Urothelium cell line (cell line): ENCODE results near the gene CTU2.

Source experiments
- DNase-seq: peaks from one replicate; pipeline ENCODE4 v3.0.0; 2011; ENCODE audit warnings: low spot score, mixed read lengths
- FAIRE-seq: peaks from 2 replicates; lab custom pipeline; 2011; peaks lifted over from hg19 to GRCh38; lab: Jason Lieb, UNC

The CTU2 gene

DNA sequence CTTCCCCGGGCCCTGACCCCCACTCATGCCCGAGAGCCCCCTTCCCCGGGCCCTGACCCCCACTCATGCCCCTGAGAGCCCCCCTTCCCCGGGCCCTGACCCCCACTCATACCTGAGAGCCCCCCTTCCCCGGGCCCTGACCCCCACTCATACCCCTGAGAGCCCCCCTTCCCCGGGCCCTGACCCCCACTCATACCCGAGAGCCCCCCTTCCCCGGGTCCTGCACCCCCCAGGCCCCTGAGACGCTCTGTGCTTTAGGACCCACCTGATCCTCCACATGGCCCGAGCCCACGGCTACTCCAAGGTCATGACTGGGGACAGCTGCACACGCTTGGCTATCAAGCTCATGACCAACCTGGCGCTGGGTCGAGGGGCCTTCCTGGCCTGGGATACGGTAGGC is 6.8 kb downstream of the CTU2 start:
- DNase-seq (no peak), FAIRE-seq (no peak)

DNA sequence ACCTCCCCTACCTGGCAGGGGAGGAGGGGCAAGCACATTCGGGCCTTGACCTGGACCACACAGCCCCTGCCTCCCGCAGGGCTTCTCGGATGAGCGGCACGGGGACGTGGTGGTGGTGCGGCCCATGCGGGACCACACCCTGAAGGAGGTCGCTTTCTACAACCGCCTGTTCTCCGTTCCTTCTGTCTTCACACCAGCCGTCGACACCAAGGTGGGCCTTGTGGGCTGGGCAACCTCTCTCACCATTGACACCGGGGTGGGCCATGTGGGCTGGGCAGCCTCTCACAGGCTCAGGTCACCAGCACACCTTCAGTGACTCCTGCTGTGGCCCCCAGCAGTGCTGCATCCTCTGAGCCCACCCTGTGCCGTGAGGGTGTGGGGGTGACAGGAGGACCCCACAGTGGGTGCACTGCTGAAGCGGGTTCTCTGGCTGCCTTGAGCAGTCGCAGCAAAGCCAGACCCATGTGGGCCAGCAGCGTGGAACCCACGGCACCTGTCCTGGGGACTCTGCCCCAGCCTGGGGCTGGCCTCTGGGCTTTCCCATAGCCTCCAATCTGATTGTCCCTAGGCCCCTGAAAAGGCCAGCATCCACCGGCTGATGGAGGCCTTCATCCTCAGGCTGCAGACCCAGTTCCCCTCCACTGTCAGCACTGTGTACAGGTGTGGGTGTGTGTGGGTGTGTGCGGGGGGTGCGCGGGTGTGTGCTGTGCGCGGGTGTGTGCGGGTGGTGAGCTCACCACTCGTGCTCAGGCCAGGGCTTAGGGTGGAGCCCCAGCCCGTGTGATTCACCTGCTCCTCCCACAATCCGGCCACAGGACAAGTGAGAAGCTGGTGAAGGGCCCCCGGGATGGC is 7.5 kb downstream of the CTU2 start:
- DNase-seq (no peak), FAIRE-seq (no peak)

DNA sequence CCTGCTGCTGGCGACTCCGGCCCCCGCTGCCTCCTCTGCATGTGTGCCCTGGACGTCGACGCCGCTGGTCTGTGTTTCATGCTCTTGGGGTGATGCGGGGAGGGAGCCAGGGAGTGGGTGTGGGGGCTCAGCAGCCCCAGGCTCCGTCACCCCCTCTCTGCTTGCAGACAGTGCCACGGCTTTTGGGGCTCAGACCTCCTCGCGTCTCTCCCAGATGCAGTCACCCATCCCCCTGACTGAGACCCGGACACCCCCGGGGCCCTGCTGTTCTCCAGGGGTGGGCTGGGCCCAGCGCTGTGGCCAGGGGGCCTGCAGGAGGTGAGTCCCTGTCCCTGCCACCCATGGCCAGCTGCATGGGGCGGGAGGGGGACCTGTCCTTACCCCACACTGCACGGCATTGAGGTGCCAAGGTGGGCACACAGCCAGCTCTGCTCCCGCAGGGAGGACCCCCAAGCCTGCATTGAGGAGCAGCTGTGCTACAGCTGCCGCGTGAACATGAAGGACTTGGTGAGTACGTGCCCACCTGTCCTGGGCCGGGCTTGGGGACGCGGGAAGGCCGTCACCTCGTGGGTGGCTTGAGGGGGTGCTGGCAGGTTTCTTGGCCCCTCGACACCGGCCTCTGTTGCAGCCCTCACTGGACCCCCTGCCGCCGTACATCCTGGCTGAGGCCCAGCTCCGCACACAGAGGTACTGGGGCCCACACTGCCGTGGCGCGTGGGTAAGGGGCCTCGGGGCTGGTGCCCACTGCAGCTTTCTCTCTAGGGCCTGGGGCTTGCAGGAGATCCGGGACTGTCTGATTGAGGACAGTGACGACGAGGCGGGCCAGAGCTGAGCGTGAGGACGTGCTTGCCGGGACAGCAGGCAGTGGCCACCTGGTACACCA is 8.4 kb downstream of the CTU2 start:
- DNase-seq (no peak), FAIRE-seq (no peak)

DNA sequence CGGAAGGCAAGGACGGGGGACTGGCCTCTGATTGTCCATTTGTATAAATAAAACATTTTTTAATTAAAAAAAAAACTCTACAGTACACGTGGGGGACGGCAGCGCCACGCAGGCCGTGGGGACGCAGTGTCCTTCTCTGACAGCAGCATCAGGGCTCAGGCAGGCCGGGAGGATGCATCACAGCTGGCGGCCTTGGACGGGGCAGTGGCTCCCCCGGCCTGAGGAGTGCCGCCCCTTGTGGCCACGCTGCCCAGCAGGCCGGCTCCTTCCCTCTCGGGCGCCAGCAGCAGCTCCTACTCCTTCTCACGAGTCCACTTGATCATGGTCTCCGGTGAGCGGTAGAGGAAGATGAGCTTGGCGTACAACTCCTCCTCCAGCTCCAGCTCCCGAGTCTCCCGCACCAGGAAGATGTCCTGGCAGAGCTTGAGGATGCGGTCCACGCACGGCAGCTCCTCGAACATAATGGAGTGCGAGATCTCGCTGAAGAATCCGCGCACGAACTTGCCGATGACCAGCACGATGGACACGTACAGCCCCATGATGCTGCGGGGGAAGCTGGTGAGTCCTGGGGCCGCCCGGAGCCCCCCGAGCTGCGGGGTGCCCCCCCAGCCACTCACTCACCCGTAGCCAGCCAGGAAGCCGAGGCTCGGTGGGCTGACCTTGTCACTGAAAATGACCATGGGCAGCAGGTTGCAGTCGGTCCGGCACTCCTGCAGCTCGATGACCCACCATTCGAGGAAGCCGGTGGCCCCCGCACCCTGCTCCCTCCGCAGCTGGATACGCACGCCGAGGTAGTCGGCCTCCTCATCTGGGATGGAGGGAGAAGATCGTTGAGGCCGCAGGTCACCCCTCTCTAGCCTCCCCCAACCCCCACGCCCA is 9.2 kb downstream of the CTU2 start:
- FAIRE-seq (no peak), DNase-seq (no peak)

DNA sequence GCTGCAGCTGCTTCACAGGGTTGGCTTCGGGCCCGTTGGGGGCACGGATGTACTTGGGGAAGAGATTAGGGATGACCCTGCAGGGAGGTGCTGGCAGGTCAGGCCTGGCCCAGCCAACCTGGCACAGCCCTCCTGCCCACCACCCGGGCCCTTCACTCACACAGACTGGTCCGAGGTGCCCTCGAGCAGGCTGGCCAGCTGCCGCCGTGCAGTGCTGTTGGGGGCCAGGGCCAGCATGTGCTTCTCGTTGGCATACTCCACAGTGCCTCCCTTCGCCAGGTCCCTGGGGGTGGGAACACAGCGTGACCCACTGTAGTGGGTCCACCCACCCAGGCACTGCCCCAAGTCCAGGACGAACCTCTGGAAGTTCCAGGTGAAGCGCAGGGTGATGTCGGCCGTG is 9.9 kb downstream of the CTU2 start:
- no peak for FAIRE-seq

DNA sequence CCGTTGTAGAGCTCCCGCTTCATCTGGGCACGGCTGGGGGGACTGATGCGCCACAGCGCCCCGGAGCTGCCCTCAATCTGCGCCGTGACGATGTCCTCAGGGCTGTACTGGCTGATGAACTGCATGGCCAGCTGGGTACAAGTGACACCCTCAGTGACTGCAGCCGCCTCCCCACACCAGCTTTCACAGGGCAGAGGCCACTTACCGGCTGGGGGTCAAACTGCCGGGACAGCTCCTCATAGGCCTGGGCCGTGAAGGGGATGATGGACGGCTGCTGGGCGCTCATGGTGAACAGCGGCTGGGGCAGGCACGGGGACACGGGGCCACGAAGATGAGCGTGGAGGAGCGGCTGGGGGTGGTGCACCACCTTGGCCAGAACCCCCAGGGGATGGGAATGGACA is 10.3 kb downstream of the CTU2 start:
- DNase-seq: no peak
- FAIRE-seq: no peak

More for the DNA sequence above, 9.9 kb downstream of the CTU2 start:
- DNase-seq: no peak

DNA sequence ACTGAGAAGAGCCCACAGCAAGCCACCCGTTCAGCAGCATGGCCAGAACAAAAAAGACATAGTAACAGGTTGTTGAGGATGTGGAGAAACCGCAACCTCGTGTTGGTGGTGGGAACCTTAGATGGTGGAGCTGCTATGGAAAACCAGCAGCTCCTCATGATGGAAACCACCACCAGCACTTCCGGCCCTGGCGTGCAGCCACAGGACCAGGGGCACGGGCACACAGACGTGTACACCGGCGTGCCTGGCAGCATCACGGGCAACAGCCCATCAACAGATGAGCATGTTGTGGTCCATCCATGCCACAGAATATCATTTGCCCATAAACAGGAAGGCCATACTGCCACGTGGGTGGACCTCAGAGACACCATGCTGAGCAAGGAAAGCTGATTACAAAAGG is 11.9 kb downstream of the CTU2 start:
- FAIRE-seq (no peak), DNase-seq (no peak)

DNA sequence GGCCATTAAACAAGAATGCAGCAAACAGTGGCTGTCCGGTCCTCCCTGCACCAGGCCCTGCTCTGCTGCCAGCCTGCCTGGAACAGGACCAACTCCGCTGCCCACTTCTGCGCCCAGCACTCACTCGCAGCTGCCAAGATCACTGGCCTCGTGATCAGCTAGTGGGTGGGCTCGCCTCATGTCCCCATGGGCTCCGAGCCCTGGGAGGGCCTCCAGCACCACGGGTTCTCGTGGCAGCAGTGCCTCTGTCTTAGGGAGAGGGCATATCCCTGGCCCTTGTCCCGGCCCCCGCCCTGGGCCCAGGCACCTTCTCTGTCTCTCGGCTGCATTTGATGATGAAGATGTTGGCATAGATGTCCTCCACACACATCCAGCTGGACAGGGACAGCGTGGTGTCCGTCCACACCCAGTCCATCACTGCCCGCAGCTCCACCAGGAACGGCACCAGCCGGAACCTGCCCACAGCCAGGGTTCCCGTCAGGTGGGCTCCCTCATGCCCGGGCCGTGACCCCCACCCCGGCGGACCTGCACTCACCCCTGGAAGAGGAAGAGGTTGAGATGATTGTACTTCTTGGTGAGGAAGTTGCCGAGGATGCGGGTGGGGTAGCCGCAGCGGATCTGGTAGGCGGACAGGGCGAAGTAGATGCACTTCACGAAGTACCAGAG is 13.1 kb downstream of the CTU2 start:
- DNase-seq (no peak), FAIRE-seq (no peak)

DNA sequence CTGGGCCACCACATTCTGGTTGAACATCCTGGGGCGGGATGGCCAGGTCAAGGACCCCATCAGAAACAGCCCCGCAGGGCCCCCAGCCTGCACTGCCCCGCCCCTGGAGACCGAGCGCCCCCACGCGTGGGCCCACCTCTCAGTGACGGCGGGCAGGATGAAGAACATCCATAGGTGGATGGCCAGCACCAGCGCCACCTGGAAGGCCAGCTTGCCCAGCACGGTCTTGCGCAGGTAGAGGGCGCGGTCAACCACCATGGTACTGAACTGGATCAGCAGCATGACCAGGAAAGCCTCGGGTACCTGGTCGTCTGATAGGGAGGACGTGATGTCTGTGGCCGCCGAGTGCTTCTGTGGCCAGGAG is 13.6 kb downstream of the CTU2 start:
- FAIRE-seq (no peak), DNase-seq (no peak)

DNA sequence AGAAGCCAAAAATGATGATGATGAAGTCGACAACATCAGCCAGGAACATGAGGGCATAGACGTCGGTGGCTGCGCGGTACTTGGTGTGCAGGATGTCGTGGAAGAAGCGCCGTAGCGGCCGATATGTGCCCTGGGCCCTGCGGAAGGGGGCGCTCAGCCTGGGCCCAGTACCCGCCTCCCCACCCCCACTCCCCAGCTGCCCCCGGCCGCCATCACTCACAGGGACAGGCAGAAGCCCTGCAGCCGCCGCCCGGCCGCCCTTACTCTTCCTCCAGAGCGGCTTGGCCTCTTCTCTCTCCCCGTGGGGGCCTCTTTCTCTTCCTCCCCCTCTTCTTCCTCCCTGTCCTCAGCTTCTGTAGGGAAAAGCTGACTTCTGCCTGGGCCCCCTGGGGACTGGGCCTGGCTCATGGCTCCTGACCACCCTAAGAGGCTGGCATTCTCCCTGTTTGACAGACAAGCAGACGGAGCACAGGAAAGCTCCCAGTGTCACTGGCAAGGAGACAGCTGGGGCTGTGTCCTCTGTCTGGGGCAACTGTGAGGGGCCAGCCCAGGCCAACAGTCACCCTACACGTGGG is 14.2 kb downstream of the CTU2 start:
- FAIRE-seq: no peak

DNA sequence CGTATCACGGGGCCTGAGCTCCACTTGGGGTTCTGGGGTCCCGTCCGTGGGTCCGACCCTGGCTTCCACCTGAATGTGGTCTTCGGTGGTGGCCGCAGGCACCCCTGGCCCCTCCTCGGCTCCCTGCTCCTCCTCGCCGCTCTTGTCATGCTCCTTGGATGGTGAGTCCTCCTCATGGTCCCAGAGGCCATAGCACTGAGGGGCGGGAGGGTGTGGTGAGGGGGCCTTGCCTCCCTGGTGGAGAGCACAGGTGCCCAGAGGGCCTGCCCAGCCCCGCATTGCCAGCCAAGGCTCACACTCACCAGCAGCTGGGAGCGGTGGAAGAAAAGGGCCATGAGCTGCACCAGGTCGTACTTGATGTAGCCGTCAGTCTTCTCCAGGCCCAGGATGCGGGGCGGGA is 14.9 kb downstream of the CTU2 start:
- FAIRE-seq: no peak
- DNase-seq: no peak

More for the DNA sequence above, 14.2 kb downstream of the CTU2 start:
- DNase-seq: no peak

DNA sequence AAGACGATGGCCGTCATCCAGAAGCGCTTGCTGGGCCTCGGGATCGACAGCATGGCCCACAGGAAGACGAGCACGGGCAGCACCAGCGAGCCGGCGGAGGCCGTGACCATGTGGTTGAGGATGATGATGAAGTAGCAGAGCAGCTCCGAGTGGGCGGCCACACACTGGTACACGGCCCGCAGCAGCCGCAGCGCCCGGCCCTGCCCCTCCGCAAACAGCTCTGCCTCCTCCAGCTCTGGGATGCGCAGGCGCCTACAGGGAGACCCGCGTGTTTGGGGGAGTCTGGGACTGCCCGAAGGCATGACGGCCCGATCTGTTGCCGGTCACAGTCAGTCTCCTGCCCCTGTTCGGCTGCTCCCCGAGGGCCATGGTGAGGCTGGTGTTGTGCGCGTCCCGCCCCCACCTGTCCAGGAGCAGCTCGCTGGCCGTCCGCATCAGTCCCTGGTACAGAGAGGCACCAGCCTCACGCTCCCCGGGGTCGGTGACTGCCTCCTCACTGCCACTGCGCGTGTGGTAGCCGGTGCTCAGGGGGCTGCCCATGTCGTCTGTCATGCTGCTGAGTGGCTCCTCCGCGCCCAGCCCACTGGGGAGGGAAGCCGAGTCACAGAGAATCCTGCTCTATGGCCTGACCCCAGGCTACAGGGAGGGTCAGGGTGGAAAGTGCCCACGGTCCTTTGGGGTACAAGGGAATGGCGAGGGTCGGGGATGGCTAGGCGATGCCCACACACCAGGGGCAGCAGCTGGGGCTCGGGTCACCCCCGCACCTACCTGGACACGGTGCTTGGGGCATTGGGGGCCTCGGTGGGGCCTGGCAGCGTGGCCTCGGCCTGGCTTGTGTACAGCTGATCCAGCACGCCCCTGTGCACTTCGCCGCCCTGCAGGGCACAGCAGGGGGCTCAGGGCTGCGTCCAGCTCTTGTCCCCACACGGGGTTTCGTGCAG is 15.8 kb downstream of the CTU2 start:
- DNase-seq (no peak), FAIRE-seq (no peak)

DNA sequence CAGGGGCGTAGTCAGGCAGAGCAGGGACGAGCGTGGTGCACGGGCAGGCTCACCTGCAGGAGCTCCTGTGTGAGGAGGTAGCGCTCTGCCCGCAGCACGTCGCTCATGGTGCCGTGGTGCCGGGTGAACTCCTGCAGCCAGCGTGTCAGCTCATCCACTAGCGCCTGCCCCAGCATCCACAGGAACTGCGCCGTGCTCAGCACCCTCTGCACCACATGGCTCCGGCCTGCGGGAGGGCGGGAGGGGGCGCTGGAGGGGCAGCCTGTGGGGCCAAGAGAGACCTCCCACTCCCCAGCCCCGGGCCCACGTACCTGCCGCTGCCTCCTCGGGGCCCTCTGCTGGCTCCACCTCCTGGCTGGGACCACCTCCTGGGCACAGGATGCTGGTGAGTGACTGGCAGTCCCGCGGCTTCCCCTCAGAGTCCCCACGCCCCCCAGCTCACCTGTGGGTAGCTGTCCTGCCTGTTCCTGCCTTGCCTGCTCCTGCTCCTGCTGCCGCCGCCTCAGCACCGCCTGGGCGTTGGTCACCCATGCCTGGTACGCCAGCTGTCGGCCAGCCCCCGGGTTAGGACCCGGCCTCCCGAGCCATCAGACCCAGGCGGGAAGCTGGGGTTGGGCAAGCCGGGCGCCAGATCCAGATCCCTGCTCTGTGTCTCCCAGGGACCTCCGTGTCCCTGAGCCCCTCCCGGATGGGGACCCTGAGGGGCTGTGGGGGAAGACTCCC is 16.6 kb downstream of the CTU2 start:
- no peak for FAIRE-seq
- DNase-seq: no peak

DNA sequence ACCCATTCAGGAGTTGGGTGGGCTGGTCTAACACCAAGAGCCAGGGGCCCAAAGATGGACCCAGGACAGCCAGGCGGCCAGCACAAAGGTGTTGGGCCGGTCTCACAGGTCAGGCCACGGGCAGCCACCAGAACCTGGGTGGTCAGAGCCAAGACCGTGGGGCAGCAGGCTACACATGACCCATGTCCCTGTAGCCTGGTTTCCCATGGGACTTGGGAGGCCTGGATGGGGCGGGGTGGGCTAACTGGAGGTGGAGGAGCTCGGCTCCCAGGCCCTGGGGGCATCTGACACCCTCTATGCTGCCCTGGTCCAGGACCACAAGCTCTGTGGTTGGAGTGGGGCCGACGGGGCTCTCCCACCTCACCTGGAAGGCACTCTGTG is 17.2 kb downstream of the CTU2 start:
- FAIRE-seq (no peak), DNase-seq (no peak)

DNA sequence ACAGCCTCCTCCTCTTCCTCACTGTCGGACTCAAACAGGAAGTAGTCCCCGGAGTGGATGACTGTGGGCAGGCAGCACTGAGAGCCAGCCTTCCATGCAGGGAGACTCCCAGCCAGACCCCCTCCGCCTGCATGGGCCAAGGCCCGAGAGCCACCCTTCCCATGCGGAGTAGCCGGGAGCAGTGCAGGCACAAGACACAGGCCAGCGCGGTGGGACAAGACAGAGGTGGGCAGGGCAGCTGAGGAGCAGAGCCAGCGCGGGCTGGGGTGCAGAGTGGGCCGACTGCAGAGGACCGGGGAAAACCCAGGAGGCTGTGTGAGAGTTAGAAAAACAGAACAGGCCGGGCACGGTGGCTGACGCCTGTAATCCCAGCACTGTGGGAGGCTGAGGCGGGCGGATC is 17.6 kb downstream of the CTU2 start:
- FAIRE-seq: no peak
- no peak for DNase-seq

DNA sequence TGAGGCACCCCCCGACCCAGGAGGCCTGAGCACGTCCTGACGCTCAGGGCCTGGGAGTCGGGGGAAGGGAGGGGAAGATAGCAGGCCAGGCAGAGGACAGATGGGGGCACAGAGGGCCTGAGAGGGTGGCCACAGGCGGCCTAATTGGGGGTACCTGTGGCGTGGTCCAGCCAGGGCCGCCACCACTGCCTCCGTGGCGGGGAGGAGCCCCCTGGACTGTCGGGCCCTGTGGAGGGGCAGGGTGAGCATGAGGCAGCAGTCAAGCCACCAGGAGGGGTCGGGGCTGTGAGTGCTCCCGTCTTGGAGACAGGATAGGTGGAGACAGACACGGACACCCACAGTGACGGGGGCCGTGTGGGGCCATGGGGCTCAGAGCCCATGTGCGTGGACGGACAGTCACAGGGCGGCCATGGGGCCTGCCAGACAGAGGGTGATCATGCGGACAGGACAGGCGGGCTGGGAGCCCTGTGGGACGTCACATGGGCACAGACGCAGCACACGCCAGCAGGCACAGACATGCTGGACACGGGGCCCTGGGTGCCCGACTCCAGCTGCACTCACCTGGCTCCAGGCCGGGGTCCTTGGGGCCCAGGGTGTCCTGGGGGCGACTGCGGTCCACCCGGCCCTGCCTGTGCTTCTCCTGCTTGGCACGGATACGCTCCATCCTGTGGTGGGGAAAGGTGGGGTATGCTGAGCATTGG is 18.7 kb downstream of the CTU2 start:
- no peak for FAIRE-seq
- DNase-seq: no peak

DNA sequence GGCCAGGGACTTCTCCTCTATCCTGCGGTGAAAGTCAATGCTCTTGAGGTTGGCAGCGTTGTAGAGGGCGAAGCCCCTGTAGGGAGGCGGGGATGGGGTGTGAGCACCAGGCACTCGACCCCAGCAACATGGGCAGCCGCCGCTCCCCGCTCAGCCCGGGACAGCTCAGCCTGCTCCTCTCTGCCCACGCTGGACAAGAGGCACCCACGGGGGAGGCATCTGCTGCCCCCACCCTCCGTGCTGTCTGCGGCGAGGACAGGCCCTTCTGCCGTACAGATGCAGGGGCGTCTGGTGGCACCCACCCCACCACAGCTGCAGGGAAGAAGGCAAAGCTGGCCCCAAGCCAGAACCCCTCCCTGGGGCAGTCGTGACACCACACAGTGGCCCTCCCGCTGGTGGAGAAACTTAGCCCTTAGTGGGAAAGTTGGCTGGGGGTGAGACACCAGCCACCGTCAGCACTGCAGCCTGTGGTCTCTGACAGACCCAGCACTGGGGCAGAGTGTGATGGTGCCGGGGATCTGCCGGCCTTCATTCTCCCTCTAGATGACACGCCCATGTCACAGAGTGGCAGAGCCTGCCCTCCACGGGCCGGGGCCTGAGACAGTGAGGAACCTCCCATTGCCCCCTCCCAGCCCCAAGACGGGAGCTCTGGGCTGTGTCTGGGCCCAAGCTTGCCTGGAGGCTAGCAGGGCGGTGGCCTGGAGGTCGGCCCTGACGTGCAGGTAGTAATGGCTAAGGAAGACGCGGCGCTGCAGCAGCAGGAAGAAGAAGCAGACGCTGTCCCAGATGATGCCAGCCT is 19.5 kb downstream of the CTU2 start:
- DNase-seq: no peak

More for the DNA sequence above, 19.5 kb downstream of the CTU2 start:
- FAIRE-seq: no peak
